Activated CD4-positive, CD25-positive, alpha-beta regulatory T cell treated with anti-CD3 and anti-CD28 coated beads, Interleukin-2, amount 50 U/mL, for 72 hours (primary cell): ENCODE results near the gene LCMT2.
A peak's percentile ranks its signal among the peaks of the same experiment; 100 is the strongest.

Experiments used
- DNase-seq: peaks from one replicate; pipeline ENCODE4 v3.0.0; 2021

LCMT2 gene, protein sequence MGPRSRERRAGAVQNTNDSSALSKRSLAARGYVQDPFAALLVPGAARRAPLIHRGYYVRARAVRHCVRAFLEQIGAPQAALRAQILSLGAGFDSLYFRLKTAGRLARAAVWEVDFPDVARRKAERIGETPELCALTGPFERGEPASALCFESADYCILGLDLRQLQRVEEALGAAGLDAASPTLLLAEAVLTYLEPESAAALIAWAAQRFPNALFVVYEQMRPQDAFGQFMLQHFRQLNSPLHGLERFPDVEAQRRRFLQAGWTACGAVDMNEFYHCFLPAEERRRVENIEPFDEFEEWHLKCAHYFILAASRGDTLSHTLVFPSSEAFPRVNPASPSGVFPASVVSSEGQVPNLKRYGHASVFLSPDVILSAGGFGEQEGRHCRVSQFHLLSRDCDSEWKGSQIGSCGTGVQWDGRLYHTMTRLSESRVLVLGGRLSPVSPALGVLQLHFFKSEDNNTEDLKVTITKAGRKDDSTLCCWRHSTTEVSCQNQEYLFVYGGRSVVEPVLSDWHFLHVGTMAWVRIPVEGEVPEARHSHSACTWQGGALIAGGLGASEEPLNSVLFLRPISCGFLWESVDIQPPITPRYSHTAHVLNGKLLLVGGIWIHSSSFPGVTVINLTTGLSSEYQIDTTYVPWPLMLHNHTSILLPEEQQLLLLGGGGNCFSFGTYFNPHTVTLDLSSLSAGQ

DNA sequence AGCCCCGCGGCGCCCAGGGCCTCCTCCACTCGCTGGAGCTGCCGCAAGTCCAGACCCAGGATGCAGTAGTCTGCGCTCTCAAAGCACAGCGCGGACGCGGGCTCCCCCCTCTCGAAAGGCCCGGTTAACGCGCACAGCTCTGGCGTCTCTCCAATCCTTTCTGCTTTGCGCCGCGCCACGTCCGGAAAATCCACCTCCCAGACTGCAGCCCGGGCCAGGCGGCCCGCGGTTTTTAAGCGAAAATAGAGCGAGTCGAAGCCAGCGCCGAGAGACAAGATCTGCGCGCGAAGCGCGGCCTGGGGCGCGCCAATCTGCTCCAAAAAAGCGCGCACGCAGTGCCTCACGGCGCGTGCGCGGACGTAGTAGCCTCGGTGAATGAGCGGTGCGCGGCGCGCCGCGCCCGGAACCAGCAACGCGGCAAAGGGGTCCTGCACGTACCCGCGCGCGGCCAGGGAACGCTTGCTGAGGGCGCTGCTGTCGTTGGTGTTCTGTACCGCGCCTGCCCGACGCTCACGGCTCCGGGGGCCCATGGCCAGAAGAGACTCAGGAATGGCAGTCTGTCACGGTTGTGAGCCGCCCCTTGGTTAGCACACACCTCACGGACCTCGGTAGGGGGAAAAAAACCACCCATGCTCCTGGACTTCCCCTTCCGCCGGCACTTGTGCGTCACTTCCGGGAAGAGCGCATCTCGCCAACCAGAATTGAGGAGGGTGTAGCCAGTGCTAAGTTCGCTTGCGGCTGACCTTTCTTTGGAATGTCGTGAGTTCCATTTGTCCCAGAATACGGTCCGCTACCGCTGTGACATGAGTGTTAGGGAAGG lies at the start of gene LCMT2:
LCMT2 (minus strand) TSS at position 614 of the 820 bp plus-strand sequence; CDS start at position 530, 84 bp downstream.
- DNase-seq: peak; percentile 86

DNA sequence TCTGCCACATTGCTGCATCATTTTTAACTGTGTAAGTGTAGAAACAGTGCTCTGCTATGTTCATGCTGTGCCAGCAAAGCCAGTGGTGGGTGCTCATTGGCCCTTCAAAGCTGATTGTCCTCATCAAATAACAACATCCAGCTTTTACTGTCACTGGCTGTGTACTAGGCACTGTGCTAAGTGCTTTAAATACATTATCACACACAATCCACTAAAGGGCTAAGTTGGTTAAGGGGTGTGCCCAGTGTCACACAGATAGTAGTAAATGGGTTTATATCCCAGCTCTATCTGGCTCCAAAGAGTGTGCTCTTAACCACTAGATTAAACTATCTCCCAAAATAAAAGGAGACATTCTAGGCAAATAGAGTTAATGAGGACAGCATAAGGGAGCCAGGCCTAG lies 48.2 kb upstream of the LCMT2 start:
- no peak for DNase-seq

DNA sequence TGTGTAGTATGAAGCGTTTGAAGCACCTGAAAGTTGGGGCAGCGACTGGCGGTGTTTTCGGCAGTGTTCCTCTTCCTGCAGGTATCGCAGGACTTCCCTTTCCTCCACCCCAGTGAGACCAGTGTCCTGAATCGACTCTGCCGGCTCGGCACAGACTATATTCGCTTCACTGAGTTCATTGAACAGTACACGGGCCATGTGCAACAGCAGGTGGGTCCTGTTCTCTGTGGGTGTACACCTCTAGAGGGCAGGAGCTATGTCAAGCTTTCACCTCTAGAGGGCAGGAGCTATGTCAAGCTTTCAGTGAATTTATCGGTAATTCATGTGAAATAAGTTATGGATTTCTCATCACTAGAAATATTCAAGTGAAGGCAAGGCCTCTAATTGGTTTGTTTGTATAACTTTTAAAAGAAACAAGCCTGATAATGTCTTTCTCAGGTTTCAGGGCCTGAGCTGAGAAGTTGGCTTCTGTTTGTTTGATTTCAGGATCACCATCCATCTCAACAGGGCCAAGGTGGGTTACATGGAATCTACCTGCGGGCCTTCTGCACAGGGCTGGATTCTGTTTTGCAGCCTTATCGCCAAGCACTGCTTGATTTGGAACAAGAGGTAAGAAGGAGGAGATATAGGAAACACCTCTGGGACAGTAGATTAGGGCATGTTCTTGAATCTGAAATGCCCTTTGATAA lies 45.8 kb upstream of the LCMT2 start:
- DNase-seq: no peak

DNA sequence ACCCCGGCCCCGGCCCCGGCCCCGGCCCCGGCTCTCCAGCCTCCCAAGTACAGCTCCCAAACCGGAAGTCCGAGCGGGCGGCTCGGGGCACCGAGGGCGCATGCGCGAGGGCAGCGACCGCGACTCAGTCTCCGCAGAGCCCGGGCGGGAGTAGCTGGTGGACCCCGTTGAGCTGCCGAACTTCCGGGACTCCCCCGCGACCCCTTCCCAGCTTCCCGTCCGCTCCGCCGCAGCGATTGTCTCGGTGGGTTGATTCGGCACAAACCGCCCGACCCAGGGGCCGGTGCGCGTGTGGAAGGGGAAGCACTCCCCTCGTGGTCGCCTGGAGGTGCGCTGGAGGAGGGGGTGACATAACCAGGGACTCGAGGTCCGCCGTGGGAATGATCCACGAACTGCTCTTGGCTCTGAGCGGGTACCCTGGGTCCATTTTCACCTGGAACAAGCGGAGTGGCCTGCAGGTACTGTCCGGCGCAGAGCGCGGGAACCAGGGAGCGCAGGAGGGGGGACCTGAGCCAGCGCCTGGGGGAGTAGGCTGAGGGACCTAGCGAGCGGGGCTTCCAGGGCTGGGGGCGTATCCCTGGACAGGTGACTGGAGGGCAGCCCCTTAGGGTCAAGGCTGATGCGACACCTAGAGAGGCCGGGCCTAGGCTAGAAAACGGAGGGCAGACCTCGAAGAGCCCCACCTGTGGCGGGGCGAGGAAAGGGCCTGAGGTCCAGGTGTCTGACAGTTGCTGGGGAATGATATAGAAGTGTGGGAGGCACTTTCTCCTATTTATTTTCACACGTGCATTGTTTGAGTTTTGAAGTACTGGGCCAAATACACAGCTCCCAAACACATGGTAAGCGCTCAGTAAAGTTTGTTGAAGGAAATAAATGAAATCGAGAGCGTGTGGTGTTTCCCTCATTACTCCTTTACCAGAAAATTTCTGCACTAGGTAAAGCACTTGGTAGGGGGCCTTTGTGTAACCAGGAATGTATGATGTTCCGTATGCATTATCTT lies 40.9 kb upstream of the LCMT2 start, which contains the start of the genes TUBGCP4 and ZSCAN29:
TUBGCP4 (plus strand) TSS at position 127 of the 1,000 bp plus-strand sequence; CDS start at position 381, 254 bp downstream.
ZSCAN29 (minus strand) TSS at position 69 of the 1,000 bp plus-strand sequence. CDS start 1,130 bp downstream, outside the sequence.
- DNase-seq: peak; percentile 81

DNA sequence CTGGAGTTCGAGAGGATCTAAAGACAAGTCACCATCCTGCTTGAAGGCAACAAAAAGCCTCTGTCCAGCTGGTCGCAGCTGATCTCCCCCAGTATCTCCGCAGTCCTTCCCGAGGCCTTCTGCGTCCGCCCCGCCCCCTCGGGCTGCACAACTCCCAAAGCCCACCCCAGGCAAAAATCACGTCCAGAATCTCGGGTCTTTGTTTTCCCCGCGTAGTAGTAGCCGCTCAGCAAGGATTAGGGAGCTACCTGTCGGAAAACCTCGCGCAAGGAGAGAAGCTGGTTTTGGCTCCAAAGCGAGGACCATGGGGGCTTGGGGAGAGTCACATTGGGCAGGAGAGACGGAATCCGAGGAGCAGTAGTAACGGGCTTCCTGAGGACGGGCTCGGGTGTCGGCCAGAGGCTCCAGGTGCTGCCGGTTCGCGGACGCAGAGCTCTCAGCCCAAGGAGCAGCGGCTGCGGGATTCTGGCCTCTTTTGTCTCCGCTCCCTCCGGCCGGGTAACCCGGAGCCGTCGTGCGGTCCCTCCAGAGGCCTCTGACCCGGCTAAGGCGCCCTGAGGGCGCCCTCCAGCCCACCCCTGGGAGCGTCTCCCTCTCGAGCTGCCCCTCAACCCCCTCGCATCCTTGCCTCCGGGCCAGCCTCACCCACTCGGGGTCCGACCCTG lies 40.1 kb upstream of the LCMT2 start:
- DNase-seq: no peak

DNA sequence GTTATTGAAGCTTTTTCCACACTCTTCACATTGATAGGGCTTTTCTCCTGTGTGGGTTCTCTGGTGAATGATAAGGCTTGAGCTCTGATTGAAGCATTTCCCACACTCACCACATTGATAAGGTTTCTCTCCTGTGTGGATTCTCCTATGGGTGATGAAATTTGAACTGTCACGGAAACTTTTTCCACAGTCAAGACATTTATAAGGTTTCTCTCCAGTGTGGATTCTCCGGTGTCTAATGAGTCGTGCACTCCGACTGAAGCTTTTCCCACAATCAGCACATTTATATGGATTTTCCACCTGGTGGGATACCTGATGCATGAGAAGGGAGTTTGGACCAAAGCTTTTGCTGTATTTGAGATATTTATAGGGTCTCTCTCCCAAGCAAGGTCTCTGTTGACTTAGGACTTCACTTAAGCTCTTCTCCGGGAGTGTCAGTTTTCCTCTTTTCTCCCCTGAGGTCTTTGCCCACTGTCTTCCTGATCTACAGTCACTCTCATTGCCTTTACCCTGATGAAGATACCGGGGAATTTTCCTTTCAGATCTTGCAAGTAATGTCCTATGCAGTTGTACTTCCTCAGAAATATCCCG lies 31.0 kb upstream of the LCMT2 start:
- DNase-seq: no peak

DNA sequence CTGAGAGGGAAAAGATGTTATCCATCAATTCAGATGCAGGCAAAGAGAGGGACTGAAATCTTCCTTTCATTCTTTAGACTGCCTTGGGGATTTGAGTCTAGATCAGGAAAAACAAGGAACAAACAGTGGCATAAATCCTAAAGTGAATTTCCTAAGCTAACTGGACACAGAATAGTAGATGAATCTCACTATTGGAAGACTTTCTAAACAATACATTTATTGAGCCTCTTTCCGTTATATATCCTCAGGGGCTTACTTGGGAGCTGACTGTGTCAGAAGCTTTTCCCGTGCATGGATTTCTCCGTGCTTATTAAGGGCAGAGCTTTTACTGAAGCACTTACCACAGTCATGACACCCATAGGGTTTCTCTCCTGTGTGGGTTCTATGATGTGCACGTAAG lies 30.4 kb upstream of the LCMT2 start:
- DNase-seq: no peak

DNA sequence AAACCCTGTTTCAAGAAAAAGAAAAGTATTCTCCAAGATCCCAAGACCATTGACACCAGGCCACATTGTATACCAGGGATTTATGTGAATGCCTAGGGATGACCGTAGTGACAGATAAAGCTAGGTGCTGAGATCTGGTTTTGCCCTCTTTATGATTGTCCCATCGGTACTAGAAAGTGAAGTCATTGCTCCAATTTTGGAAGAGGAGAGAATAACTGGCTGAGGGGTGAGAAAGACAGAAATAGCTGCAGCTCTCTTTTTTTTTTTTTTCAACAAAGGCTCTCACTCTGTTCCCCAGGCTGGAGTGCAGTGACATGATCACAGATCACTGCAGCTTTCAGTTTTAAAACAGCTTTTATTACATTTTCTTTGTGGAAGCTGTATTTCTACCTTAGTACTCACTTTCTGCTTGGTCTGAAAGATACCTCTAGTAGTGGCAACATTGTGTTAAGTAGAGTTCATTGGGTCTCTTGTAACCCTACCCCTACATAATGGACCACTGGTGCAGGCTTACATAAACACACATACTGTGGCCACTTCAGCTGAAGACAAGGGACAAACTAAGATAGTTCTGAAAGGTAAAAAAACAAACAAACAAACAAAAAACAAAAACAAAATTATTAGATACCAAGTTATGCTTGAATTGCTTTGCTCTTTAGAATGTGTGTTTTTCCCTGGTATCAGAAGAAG lies 22.5 kb upstream of the LCMT2 start:
- DNase-seq: no peak

DNA sequence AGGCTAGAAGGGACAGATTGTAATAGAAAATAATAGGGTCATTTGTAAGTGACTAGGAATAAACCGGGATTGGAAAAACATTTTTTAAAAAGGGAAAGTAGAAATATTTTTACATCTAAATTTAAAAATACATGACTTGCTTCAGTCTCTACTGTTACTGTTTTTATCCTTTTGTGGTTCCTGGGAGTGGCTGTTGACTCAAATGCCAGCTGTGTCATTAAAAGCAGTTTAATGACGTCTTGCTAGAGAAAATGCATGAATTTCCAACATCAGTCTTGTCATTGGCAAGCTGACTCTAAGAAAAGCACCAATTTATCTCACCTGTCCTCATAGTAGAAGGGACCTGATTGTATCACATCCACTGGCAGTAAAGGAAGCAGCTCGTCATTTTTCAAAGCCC lies 16.7 kb upstream of the LCMT2 start:
- no peak for DNase-seq

DNA sequence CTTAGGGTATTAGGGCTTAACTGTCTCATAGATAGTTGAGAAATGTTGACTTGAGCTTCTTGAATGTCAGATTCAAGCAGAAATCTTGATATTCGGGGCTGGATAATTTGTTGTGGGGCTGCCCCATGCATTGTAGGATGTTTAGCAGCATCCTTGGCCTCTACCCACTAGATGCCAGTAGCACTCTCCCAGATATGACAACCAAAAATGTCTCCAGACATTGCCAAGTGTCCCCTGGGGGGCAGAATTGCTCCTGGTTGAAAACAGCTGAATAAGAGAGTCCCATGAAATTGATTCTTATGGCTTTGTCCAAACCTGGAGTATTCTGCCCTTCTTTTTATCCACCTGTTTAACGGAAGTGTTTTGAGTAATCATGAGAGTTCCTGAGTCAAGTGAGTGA lies 15.9 kb upstream of the LCMT2 start:
- DNase-seq: no peak

DNA sequence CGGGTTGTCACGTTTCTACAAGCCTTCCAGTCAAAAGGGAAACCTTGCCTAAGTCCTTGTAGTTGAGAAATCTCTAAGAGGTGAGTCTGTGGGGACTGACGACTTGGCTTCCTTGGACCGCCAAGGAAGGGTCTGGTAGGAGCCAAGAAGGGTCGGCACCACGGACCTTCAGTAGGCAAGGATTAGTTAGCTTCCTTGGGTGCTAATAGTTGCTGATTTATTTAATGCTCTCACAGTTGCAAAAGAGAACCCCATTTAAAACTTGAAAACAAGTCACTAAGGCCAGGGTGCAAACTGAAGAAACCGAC lies 361 bp upstream of the LCMT2 start:
- DNase-seq: no peak

DNA sequence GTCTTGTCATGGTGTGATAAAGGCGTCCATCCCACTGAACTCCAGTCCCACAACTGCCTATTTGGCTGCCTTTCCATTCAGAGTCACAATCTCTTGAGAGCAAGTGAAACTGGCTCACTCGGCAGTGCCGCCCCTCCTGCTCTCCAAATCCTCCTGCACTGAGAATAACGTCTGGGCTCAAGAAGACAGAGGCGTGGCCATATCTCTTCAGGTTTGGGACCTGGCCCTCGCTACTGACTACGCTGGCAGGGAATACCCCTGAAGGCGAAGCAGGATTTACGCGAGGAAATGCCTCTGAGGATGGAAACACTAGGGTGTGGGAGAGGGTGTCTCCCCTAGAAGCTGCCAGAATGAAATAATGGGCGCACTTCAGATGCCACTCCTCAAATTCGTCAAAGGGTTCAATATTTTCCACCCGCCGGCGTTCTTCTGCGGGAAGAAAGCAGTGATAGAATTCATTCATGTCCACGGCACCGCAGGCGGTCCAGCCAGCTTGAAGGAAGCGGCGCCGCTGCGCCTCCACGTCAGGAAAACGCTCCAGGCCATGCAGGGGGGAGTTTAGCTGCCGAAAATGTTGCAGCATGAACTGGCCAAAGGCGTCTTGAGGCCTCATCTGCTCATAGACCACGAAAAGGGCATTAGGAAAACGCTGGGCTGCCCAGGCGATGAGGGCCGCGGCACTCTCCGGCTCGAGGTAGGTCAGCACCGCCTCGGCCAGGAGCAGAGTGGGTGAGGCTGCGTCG lies 985 bp downstream of the LCMT2 start:
- DNase-seq: no peak

DNA sequence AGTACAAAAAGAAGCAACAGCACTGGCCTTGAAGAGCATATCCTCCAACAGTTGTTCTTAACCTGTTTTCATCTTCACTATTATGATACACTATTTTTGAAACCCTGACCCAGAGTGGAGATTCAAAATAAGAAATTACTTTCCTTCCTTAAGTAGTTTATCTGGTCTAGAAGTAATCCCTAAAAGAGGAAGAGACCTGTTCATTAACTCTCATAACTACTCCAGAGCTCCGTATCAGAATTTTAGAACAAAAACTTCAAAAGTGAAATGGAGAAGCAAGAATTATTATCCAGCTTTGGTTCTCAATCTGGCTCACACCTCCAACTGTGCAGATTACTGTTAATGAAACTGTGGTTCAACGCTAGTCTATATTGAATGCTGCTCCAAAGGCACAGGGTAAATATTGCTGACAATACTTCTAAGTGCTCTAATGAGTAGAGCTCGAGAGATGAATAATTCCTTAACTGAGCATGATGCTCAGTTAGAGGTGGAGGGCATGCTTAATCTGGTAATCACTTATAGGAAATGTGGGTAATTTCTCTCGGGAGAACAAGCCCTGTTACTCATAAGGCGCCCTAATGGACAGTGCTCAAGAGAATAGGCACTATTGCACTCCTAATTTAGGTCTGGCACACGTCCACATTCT lies 5.2 kb downstream of the LCMT2 start:
- no peak for DNase-seq

DNA sequence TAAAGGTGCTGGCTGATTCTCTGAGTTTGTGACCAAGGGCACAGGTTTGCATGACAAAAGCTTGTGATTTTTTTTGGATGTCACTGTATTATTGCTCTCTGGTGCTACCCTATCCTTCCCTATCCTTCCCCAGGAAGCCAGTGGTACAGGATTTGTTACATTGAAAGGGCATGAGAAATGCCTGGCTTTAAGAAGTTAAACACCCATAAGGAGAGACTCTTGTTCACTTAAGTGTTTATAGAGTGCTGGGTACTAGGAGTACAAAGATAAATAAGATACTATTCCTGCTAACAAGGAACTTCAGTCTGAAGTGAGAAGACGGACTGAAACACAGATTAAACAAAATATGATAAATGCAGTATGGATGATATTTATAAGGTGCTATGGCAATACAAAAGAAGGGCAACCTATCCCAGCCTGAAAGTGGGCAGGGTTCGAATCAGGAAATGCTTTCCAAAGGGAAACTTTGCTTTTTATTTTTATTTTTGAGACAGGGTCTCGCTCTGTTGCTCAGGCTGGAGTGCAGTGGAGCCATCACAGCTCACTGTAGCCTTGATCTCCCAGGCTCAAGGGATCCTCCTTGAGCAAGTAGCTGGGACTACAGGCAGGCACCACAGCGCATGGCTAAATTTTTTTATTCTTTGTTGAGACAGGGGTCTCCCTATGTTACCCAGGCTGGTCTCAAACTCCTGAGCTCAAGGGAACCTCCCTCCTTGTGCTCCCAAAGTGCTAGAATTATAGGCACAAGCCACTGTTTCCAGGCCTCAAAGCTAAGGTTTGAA lies 11.2 kb downstream of the LCMT2 start:
- no peak for DNase-seq

DNA sequence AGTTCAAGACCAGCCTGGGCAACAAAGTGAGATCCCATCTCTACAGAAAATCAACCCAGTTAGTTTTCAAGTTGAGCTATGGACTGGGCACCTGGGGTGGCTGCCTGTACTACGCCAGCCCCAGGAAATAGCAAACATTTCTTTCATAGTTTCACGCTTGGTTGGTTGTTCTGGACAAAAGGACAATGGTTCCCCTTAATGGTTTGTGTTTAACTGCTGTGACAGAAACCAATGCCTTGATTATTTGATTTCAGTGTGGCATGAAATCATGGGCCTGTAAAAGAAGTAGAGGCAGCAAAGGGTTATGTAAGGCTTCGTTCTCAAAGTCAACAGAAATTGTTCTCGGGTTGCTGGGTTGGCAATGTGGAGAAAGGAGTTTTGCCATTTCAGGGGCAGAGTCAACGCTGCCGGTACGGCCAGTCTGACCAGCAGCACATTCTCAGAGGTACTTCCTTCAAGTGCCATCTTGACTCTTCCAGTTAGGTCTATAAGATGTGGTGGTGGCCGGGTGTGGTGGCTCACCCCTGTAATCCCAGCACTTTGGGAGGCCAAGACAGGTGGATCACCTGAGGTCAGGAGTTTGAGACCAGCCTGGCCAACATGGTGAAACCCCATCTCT lies 12.7 kb downstream of the LCMT2 start:
- no peak for DNase-seq

DNA sequence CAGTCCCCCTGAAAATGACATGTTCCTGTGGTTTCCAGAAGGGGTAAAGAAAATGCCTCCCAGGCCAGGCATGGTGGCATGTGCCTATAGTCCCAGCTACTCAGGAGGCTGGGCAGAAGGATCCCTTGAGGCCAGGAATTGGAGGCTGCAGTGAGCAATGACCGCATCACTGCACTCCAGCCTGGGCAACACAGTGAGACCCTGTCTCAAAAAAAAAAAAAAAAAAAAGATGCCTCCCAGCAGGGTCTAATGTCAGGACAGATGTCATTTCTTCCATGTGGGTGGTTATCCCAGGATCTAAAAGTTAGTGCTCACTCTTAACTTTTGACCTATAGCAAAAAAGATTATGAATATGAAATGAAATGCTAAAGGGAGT lies 13.4 kb downstream of the LCMT2 start:
- DNase-seq: no peak
